ENCODE results near the gene PTPN20.

GRCh38 chr10:47041396-47042198, 130.4 kb downstream of the PTPN20 start:
- TF ChIP-seq POLR2A (IDR thresholded peaks at IDR 0.05; ENCODE audit: low read depth, low read length) (no peak), PAX5 (IDR thresholded peaks at IDR 0.05; ENCODE audit: insufficient read depth, low read length, severe bottlenecking) (no peak)

Measured in GM12891 (cell line).